Stimulated activated CD8-positive, alpha-beta memory T cell treated with anti-CD3 and anti-CD28 coated beads, Interleukin-7, amount 100 ng/mL, for 1 hour (primary cell): ENCODE data around the gene UTP18.
"Not testable (repeated sequence)": the region's sequence is repeated elsewhere in the genome, so short reads cannot be mapped to it uniquely, and the experiment has no call there.

Source experiments
- DNase-seq, 2 donors: peaks; one replicate each; pipeline ENCODE4 v3.0.0-alpha.2; 2020; ENCODE audit warnings: low read depth in 2 of 2

Gene UTP18

DNA sequence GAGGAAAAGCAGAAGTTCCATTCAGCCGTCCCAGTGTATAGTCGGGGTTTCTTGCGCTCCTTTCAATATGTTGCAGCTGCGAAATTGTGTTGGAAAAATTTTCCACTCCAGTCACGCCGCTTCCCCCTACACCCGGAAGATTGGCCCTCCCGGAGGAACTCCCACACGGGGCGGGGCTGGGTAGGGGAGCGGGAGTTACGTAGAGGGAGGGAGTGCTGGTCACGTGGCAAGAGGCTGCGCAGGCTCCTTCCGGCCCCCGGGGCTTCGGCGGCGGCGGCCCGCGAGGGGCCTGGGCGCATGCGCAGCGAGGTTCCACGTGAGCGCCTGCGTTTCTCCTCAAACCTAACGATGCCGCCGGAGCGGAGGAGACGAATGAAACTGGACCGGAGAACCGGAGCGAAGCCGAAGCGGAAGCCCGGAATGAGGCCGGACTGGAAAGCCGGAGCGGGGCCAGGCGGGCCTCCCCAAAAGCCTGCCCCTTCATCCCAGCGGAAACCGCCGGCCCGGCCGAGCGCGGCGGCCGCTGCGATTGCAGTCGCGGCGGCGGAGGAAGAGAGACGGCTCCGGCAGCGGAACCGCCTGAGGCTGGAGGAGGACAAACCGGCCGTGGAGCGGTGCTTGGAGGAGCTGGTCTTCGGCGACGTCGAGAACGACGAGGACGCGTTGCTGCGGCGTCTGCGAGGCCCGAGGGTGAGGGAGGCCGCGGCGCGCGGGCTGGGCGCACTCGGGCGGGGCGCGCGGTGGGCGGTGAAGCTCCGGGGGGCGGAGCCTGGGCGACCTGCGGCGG is at the start of gene UTP18:
UTP18 (plus strand) TSS at position 310 of the 787 bp plus-strand sequence; CDS start at position 349, 39 bp downstream.
- DNase-seq, result peak; percentile 91 to 94

DNA sequence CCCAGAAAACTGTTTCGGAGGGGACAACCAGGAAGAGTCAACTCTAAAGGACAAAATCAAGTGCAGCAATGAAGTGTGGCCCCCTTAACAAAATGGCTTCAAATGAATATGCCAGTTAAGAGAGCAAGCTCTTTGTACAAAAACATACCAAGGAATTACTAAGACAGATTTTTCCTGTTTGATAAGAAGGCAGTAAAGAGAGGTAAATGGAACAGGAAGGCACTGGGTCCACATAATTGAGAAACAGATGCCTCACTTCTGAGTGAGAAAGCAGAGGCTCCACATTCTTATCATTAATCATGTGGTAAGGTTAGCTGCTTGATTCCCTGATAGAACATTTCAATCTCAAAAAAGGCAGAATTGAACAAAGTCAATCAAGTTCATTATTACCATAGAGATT is 45.4 kb upstream of the UTP18 start:
- DNase-seq, result no peak

DNA sequence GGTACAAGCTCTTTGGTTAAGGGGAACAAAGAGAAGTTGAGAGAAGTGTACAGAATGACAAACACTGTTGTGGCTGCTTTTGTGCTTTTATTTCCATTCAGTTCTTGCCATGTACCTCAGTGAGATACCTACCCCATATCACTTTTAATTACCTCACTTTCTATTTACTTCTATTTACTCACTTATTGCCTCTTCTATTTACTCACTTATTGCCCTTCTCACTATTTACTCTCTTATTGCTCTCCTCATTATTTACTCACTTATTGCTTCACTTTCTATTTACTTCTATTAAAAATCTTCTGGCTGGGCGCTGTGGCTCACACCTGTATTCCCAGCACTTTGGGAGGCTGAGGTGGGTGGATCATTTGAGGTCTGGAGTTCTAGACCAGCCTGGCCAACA is 42.4 kb upstream of the UTP18 start:
- no peak for DNase-seq

DNA sequence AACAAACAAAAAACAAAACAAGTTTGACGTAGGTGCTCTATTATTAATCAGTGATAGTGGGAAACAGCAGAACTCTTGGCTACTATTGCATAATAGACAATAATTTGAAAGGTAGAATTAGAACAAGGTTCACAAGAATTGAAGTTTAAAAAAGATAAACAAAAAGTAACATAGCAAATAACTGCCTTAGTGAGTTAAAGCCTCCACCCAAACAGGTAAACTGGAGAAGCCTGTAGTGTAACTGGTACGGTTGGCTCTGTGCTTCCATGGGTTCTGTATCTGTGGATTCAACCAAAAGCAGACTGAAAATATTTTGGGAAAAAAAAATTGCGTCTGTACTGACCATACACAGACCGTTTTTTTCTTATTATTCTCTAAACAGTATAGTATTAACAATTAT is 39.0 kb upstream of the UTP18 start:
- DNase-seq, result no peak

DNA sequence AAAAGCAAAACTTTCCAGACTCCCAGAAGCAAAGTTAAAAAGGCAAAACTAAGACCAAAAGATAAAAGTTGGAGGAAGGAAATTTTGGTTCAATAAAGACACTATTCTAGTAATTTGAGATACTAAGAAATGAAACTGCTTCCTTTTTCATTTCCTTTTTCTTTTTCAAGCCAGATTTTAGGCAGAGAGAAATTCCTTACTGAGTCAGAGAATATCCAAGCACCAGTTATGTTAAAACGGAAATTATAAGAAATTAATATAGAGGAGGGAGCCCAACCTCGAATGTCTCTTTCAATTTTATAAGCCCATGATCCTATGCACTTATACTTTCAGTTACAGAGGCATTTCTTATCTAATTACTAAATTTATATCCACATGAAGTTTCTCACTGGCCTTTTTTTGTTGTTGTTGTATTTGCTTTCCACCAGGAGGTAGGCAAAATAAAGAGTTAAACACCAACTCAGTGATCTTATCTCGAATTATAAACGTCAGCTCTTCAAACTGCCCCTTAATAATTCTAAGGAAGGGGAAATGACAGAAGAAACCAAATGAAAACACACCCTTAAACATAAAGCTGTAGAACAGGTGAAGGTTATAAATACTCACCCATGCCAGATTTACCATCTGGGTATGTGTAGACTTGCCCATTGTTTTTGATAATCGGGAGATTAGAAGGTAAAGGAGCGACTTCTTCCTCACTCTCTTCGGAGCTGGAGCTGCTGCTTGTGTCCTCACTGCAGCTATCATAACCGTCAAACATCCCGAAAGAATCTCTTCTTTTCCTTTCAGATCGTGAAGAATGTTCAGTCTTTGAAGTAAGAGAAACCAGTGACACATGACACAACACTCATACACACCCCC is 35.7 kb upstream of the UTP18 start:
- no peak for DNase-seq

GRCh38 chr17:51225523-51225922 is 34.8 kb upstream of the UTP18 start:
- DNase-seq, result not testable (repeated sequence)

DNA sequence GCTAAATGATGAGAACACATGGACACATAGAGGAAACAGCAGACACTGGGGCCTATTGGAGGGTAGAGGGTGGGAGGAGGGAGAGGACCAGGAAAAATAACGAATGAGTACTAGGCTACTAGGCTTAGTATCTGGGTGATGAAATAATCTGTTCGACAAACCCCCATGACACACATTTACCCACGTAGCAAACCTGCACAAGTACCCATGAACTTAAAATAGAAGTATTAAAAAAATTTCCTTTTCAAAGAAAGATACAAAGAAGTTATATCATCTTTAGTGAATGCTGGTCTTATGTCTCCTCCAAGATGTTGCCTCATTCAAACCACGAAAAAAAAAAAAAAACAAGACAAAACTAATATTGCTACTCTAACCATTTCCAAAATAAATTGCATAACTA is 32.2 kb upstream of the UTP18 start:
- DNase-seq, result no peak

GRCh38 chr17:51229889-51230288 is 30.5 kb upstream of the UTP18 start:
- no peak for DNase-seq

GRCh38 chr17:51230306-51230705 is 30.0 kb upstream of the UTP18 start:
- DNase-seq, result no peak

GRCh38 chr17:51231999-51232398 is 28.3 kb upstream of the UTP18 start:
- DNase-seq, result no peak

DNA sequence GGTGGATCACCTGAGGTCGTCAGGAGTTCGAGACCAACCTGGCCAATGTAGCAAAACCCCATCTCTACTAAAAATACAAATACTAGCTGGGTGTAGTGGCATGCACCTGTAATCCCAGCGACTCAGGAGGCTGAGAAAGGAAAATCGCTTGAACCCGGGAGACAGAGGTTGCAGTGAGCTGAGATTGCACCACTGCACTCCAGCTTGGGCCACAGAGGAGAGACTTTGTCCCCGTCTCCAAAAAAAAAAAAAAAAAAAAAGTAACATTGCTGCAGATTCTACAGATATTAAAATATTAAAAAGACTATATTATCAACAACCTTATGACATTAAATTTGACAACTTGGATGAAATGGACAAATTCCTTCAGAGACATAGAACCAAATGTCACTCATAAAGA is 26.2 kb upstream of the UTP18 start:
- no peak for DNase-seq

DNA sequence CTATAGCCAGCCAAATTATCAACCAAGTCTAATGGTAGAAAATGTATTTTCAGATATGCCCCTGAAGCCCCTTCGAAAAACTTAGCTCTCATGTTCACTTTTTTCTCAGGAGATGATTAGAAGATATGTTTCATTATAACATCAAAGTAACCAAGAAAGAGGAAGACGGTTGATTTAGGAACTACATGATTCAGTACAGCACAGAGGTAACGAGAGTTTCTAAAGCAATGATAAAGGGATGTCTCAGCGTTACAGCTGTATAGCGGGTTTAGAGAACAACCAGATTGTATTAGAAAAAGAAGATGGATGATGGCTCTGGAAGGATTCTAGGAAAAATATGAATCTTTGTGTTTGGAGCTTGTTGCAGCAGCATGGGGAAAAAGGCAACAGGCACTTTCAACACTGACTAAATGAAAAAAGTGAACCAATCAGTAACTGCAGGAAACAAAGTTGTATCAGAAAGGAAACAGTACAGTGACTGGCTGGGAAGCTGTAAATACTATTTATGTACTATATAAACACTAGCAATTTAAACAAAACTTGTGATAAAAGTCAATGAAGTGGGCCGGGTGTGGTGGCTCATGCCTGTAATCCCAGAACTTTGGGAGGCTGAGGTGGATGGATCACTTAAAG is 22.0 kb upstream of the UTP18 start:
- DNase-seq, result no peak

GRCh38 chr17:51240275-51240674 is 20.1 kb upstream of the UTP18 start:
- no peak for DNase-seq

DNA sequence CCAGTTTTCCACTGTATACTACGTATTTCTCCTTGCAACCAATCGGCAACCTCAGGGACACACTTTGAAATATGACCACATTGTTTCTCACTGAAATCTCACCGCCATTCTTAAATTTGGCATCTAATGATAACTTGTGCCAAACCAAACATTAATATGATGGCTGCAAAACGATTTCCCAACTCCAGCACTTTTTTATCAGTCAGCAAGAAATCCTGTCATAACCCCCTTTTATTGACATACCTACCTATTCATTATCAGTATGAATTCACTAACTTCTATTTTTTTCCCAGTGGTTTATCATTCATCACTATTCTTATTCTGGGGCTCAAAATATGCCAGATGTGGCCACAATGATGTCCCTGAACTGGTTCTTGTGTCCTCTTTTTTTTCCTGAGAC is 16.3 kb upstream of the UTP18 start:
- DNase-seq, result no peak

GRCh38 chr17:51245535-51245934 is 14.8 kb upstream of the UTP18 start:
- DNase-seq, result no peak

DNA sequence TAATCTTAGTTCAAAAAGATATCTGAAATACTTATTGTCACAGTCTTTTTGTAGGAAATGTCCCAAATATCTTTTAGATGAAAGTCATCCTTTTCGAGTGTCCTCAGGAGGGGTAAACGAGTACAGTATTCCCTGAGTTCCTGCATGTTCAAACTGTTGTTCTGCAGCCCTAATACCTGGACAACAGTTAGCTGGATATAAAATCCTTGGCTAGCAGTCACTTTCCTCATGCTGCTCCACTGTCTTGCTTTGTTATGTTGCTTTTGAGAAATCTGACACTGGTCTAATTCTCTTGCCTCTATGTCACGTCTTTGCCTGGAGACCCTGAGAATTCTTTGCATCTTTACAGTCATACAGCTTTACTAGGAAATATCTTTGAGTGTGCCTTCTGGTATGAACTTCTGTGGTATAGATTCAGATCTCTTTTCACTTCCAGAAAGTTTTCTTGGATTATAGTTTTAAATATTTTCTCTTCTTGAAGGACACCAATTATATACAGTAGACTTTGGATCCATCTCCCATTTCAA is 10.0 kb upstream of the UTP18 start:
- no peak for DNase-seq

DNA sequence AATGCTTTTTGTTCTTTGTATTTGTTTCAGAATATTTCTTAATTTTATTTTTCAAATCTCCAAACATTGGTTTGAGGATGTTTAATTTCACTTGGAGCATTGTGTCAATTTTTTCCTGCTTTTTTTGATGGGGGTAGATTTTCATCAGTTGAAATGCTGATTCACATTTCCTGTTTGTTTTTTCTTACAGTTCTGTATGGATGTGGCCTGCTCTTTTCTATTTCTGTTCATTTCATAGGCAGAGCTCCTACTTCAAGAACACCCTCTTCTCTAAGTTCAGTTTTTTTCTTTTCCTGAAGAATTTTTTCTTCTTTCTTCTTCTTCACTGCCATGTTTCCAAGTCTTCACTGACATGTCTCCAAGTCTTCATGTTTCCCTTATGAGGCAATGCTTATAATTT is 9.3 kb upstream of the UTP18 start:
- DNase-seq, result no peak

- no peak for DNase-seq
Observed at GRCh38 chr17:51255673-51256072, 4.7 kb upstream of the UTP18 start.

DNA sequence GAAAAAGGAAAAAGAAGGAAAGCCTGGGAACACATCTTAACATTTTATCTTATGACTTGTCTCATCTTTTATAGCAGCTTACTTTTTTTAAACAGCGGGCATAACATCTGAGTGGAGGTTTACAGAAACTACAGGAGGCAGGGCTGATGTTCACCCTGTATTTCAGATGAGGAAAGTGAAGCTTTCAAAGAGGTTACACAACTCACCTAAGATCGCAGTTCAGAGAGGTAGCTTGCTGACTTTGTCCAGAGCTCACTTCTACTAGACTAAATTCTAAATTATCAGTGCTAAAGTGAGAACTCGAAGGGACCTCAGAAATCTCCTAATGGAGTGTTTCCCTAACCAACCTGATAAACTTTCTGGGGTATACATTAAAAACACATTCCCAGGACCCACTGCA is 4.2 kb upstream of the UTP18 start:
- no peak for DNase-seq

DNA sequence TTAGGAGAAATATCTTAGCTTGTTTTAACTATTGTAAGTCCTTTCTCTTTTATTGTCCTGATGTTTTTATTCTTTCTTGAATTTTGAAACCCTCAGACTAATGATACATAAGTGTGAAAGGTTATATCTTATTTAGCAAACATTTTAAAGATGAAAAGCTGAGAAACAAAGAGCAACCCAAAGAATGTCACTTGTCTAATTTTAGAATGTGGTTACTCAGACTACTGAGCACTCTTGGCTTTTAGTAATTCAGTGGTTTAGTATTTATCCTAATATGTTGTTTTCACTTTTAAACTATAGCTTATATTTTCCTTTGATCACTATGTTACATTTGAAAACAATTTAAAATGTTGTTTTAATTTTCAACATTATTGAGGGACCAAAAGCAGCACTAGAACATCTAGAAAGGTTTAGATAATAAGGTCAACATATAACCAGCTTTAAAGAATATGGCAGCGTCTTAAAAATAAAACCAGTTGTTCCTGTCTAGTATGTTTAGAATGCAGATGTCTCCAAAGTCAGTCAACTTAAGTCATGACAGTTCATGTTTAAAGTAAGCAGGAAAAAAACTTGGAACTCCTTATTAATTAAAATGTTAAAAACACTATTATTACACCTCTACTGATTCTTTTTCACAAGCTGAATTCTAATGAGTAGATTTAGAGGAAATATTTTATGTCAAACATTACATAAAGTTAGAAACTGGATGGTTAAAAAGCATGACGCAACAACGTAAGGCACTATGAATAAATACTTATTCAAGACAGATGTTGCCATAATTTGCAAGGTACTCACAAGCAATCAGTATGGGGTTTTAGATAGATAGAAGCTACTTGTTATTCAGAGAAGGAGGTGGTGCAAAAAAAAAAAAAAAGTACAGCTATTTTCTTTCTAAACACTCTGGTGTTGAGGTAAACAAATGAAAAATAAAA is 2.9 kb upstream of the UTP18 start:
- no peak for DNase-seq
